Measurements from ENCODE around the gene TCP1.
A peak's percentile ranks its signal among the peaks of the same experiment; 100 is the strongest.

Gene TCP1

GRCh38 chr6:159789377-159790148 is at the start of gene TCP1:
TCP1 (minus strand) TSS chr6:159789602; CDS start chr6:159789468, 134 bp downstream.
- H3K27me3 ChIP-seq (ENCODE audit: low read depth, low read length): no peaks in the 10 kb centered on the region
- peak within 1 kb of the TSS; percentile 98 for H3K27ac ChIP-seq (ENCODE audit: low read length)
- no peaks in the 10 kb centered on the region for H3K9me3 ChIP-seq (ENCODE audit: control insufficient read depth in 1 of 2, low read length in 2 of 2)
- H3K36me3 ChIP-seq (ENCODE audit: control insufficient read depth in 1 of 2, insufficient read depth in 2 of 2, low read length in 2 of 2): peaks cover 20 to 22% of the 10 kb centered on the region in 2 donors
- peak within 1 kb of the TSS; percentile 96 to 97 for H3K4me3 ChIP-seq (ENCODE audit: low read depth in 1 of 2, low read length in 2 of 2)
- peaks cover 22 to 47% of the 10 kb centered on the region in 2 donors for H3K4me1 ChIP-seq (ENCODE audit: control insufficient read depth in 1 of 2, insufficient read depth in 2 of 2, low read length in 2 of 2)

GRCh38 chr6:159838020-159838744 is 48.8 kb upstream of the TCP1 start:
- Histone ChIP-seq H3K27me3 (ENCODE audit: low read depth, low read length) (no peaks in the 10 kb centered on the region), H3K4me1 (ENCODE audit: control insufficient read depth in 1 of 2, insufficient read depth in 2 of 2, low read length in 2 of 2) (no peaks in the 10 kb centered on the region), H3K27ac (ENCODE audit: low read length) (no peak overlapping the region), H3K4me3 (ENCODE audit: low read depth in 1 of 2, low read length in 2 of 2) (no peak overlapping the region), H3K36me3 (ENCODE audit: control insufficient read depth in 1 of 2, insufficient read depth in 2 of 2, low read length in 2 of 2) (no peaks in the 10 kb centered on the region), H3K9me3 (ENCODE audit: control insufficient read depth in 1 of 2, low read length in 2 of 2) (no peaks in the 10 kb centered on the region)

- Histone ChIP-seq H3K27ac (ENCODE audit: low read length) (no peak overlapping the region), H3K4me1 (ENCODE audit: control insufficient read depth in 1 of 2, insufficient read depth in 2 of 2, low read length in 2 of 2) (no peaks in the 10 kb centered on the region), H3K9me3 (ENCODE audit: control insufficient read depth in 1 of 2, low read length in 2 of 2) (no peaks in the 10 kb centered on the region), H3K4me3 (ENCODE audit: low read depth in 1 of 2, low read length in 2 of 2) (no peak overlapping the region), H3K27me3 (ENCODE audit: low read depth, low read length) (no peaks in the 10 kb centered on the region), H3K36me3 (ENCODE audit: control insufficient read depth in 1 of 2, insufficient read depth in 2 of 2, low read length in 2 of 2) (no peaks in the 10 kb centered on the region)
Observed at GRCh38 chr6:159837511-159837910, 48.1 kb upstream of the TCP1 start.

- H3K4me3 ChIP-seq (ENCODE audit: low read depth in 1 of 2, low read length in 2 of 2): no peak overlapping the region
- no peaks in the 10 kb centered on the region for H3K4me1 ChIP-seq (ENCODE audit: control insufficient read depth in 1 of 2, insufficient read depth in 2 of 2, low read length in 2 of 2)
- H3K27me3 ChIP-seq (ENCODE audit: low read depth, low read length): no peaks in the 10 kb centered on the region
- H3K36me3 ChIP-seq (ENCODE audit: control insufficient read depth in 1 of 2, insufficient read depth in 2 of 2, low read length in 2 of 2): no peaks in the 10 kb centered on the region
- no peaks in the 10 kb centered on the region for H3K9me3 ChIP-seq (ENCODE audit: control insufficient read depth in 1 of 2, low read length in 2 of 2)
- no peak overlapping the region for H3K27ac ChIP-seq (ENCODE audit: low read length)
Observed at GRCh38 chr6:159836718-159837490, 47.5 kb upstream of the TCP1 start.

- Histone ChIP-seq H3K4me3 (ENCODE audit: low read depth in 1 of 2, low read length in 2 of 2) (no peak overlapping the region), H3K27ac (ENCODE audit: low read length) (no peak overlapping the region), H3K9me3 (ENCODE audit: control insufficient read depth in 1 of 2, low read length in 2 of 2) (no peaks in the 10 kb centered on the region), H3K27me3 (ENCODE audit: low read depth, low read length) (no peaks in the 10 kb centered on the region), H3K36me3 (ENCODE audit: control insufficient read depth in 1 of 2, insufficient read depth in 2 of 2, low read length in 2 of 2) (no peaks in the 10 kb centered on the region), H3K4me1 (ENCODE audit: control insufficient read depth in 1 of 2, insufficient read depth in 2 of 2, low read length in 2 of 2) (no peaks in the 10 kb centered on the region)
Observed at GRCh38 chr6:159833997-159834603, 44.7 kb upstream of the TCP1 start.

DNA sequence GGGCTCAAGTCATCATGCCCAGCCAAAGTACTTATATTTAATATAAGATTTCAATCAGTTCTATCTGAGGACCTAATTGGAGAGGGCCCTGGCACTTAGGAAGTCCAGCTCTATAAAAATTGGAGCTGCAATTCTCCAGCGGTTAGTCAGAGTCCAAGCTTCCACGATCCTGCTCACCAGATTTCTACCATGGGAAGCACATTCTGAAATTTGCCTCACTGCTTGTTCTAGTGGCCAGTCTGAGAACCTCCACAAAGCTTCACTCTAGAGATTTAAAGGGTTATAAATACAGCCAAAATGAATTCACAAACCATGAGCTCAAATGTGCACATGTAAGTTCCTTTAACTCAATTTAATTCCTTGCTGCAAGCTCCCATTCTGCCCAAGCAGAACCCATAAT is 44.2 kb upstream of the TCP1 start:
- Histone ChIP-seq H3K4me1 (ENCODE audit: control insufficient read depth in 1 of 2, insufficient read depth in 2 of 2, low read length in 2 of 2) (no peaks in the 10 kb centered on the region), H3K36me3 (ENCODE audit: control insufficient read depth in 1 of 2, insufficient read depth in 2 of 2, low read length in 2 of 2) (no peaks in the 10 kb centered on the region), H3K27ac (ENCODE audit: low read length) (no peak overlapping the region), H3K9me3 (ENCODE audit: control insufficient read depth in 1 of 2, low read length in 2 of 2) (no peaks in the 10 kb centered on the region), H3K4me3 (ENCODE audit: low read depth in 1 of 2, low read length in 2 of 2) (no peak overlapping the region), H3K27me3 (ENCODE audit: low read depth, low read length) (no peaks in the 10 kb centered on the region)

GRCh38 chr6:159832946-159833345 is 43.5 kb upstream of the TCP1 start:
- H3K27ac ChIP-seq (ENCODE audit: low read length): no peak overlapping the region
- H3K9me3 ChIP-seq (ENCODE audit: control insufficient read depth in 1 of 2, low read length in 2 of 2): no peaks in the 10 kb centered on the region
- no peaks in the 10 kb centered on the region for H3K27me3 ChIP-seq (ENCODE audit: low read depth, low read length)
- H3K4me3 ChIP-seq (ENCODE audit: low read depth in 1 of 2, low read length in 2 of 2): no peak overlapping the region
- no peaks in the 10 kb centered on the region for H3K36me3 ChIP-seq (ENCODE audit: control insufficient read depth in 1 of 2, insufficient read depth in 2 of 2, low read length in 2 of 2)
- no peaks in the 10 kb centered on the region for H3K4me1 ChIP-seq (ENCODE audit: control insufficient read depth in 1 of 2, insufficient read depth in 2 of 2, low read length in 2 of 2)

DNA sequence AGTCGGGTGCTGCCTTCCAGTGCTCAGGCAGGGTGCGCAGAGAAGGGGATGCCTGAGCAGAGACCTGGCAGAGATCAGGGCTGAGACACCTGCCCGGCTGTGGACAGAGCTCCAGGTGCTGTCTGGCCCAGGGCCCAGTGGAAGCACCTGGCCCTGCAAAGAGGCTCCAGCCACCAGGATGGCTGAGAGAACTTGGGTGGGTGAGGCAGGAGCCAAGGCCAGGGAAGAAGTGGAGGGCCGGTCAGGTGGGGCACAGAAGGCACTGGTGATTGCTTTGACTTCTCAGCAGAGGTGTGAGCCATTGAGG is 41.9 kb upstream of the TCP1 start:
- Histone ChIP-seq H3K27ac (ENCODE audit: low read length) (no peak overlapping the region), H3K36me3 (ENCODE audit: control insufficient read depth in 1 of 2, insufficient read depth in 2 of 2, low read length in 2 of 2) (no peaks in the 10 kb centered on the region), H3K4me1 (ENCODE audit: control insufficient read depth in 1 of 2, insufficient read depth in 2 of 2, low read length in 2 of 2) (no peaks in the 10 kb centered on the region), H3K27me3 (ENCODE audit: low read depth, low read length) (no peaks in the 10 kb centered on the region), H3K9me3 (ENCODE audit: control insufficient read depth in 1 of 2, low read length in 2 of 2) (no peaks in the 10 kb centered on the region), H3K4me3 (ENCODE audit: low read depth in 1 of 2, low read length in 2 of 2) (no peak overlapping the region)

DNA sequence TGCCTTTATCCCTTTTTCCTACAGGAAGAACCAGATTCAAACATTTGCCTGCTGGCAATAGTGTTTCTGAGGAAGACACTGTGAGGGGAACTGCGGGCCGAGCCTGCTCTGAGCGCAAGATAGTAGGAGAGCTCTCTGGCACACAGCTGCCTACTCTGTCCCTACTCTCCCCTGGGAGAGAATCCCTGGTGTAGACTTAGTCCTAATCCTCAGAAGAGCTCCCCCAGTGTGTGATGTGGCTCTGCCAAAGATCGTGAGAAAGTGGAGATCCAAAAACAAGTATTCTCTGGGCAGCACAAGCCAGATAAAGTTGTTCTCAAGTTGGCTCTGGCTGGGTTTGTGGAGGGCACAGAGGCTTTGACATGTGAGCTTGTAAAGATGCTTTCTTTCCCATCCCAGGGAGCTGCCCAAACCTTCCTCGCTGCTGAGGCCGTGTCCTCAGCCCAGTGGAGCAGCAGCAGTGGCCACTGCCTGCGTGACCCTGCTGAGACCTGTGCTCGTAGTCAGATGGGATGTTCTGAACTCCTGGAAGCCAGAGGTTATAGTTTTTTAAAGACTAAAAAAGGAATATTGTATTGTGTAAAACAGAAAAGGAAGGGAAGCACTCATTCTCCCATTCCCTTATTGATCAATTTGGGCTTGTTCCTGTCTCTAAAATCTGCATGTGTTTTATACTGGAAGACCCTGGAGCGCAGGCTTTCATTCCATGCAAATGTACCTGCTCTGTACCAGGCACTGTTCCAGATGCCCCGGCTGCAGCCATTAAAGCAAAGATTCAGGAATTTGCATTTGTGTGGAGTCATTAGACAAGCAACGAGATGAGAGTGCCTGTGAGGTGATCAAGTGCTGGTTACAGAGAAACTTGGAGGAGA is 41.3 kb upstream of the TCP1 start:
- Histone ChIP-seq H3K36me3 (ENCODE audit: control insufficient read depth in 1 of 2, insufficient read depth in 2 of 2, low read length in 2 of 2) (no peaks in the 10 kb centered on the region), H3K27ac (ENCODE audit: low read length) (no peak overlapping the region), H3K4me1 (ENCODE audit: control insufficient read depth in 1 of 2, insufficient read depth in 2 of 2, low read length in 2 of 2) (no peaks in the 10 kb centered on the region)

DNA sequence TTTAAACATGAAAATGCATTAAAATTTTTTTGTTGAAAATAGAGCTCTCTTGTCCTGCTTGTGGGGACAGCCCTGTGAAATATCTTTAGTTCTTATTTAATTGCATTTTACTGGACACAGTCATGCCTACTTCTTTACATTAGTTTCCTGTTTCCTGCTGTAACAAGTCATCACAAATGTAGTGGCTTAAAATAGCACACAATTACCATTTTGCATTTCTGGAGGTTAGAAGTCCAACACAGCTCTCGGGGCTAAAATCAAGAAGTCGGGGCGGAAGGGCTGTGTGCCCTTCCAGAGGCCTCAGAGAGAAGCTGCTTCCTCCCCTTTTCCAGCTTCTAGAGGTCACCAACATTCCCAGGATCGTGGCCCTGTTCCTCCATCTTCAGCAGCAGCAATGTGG is 40.1 kb upstream of the TCP1 start:
- H3K4me1 ChIP-seq (ENCODE audit: control insufficient read depth in 1 of 2, insufficient read depth in 2 of 2, low read length in 2 of 2): no peaks in the 10 kb centered on the region
- H3K9me3 ChIP-seq (ENCODE audit: control insufficient read depth in 1 of 2, low read length in 2 of 2): no peaks in the 10 kb centered on the region
- H3K4me3 ChIP-seq (ENCODE audit: low read depth in 1 of 2, low read length in 2 of 2): no peak overlapping the region
- no peaks in the 10 kb centered on the region for H3K27me3 ChIP-seq (ENCODE audit: low read depth, low read length)
- H3K36me3 ChIP-seq (ENCODE audit: control insufficient read depth in 1 of 2, insufficient read depth in 2 of 2, low read length in 2 of 2): no peaks in the 10 kb centered on the region
- no peak overlapping the region for H3K27ac ChIP-seq (ENCODE audit: low read length)

More for the DNA sequence above, 41.3 kb upstream of the TCP1 start:
- no peaks in the 10 kb centered on the region for H3K27me3 ChIP-seq (ENCODE audit: low read depth, low read length)
- H3K4me3 ChIP-seq (ENCODE audit: low read depth in 1 of 2, low read length in 2 of 2): no peak overlapping the region
- H3K9me3 ChIP-seq (ENCODE audit: control insufficient read depth in 1 of 2, low read length in 2 of 2): no peaks in the 10 kb centered on the region
